ENCODE data around the gene MMP13. TPM values are rescaled to one million over a fixed set of nuclear protein-coding genes. Genes with fewer than 3 reads are reported as not detected.

MMP13 gene
- total RNA-seq, 1 donor from 2014 or later, result 0.98 TPM

- peaks cover 3% of the 10 kb centered on the region for H3K27me3 ChIP-seq
- H3K9me3 ChIP-seq, result no peaks in the 10 kb centered on the region
- intact Hi-C loops (cut with DNase I), result no loop called here
- H3K4me3 ChIP-seq, result no peak overlapping the region
- no peaks in the 10 kb centered on the region for H3K36me3 ChIP-seq
- H3K27ac ChIP-seq, result no peak overlapping the region
- DNase-seq (ENCODE audit: extremely low spot score in 2 of 2), result no peak
- no peak for TF ChIP-seq POLR2A (IDR thresholded peaks at IDR 0.05)
- TF ChIP-seq POLR2AphosphoS5 (IDR thresholded peaks at IDR 0.05; ENCODE audit: insufficient read depth in 1 of 2, low read depth in 1 of 2), result no peak
- TF ChIP-seq CTCF (IDR thresholded peaks at IDR 0.05), result peak in 2 of 3 experiments; percentile 42 to 51
- H3K4me1 ChIP-seq, result peaks cover 4% of the 10 kb centered on the region
Measured at GRCh38 chr11:102940714-102941588, 14.6 kb downstream of the MMP13 start.

GRCh38 chr11:102936864-102937509 is 18.5 kb downstream of the MMP13 start:
- Histone ChIP-seq H3K27me3 (peaks cover 3% of the 10 kb centered on the region), H3K4me1 (peaks cover 4% of the 10 kb centered on the region), H3K27ac (no peak overlapping the region), H3K4me3 (no peak overlapping the region), H3K36me3 (no peaks in the 10 kb centered on the region), H3K9me3 (no peaks in the 10 kb centered on the region)
- DNase-seq (ENCODE audit: extremely low spot score in 2 of 2), result no peak
- TF ChIP-seq CTCF (IDR thresholded peaks at IDR 0.05), result no peak
- TF ChIP-seq POLR2AphosphoS5 (IDR thresholded peaks at IDR 0.05; ENCODE audit: insufficient read depth in 1 of 2, low read depth in 1 of 2), result no peak
- TF ChIP-seq POLR2A (IDR thresholded peaks at IDR 0.05), result no peak
- intact Hi-C loops (cut with DNase I), result no loop called here

- Histone ChIP-seq H3K27me3 (no peaks in the 10 kb centered on the region), H3K4me3 (no peak overlapping the region), H3K4me1 (no peaks in the 10 kb centered on the region), H3K36me3 (no peaks in the 10 kb centered on the region), H3K27ac (no peak overlapping the region), H3K9me3 (no peaks in the 10 kb centered on the region)
- no peak for DNase-seq (ENCODE audit: extremely low spot score in 2 of 2)
- intact Hi-C loops (cut with DNase I), result no loop called here
- no peak for TF ChIP-seq CTCF (IDR thresholded peaks at IDR 0.05)
- no peak for TF ChIP-seq POLR2AphosphoS5 (IDR thresholded peaks at IDR 0.05; ENCODE audit: insufficient read depth in 1 of 2, low read depth in 1 of 2)
- no peak for TF ChIP-seq POLR2A (IDR thresholded peaks at IDR 0.05)
Measured at GRCh38 chr11:102935514-102935913, 20.0 kb downstream of the MMP13 start.

GRCh38 chr11:102934735-102935134 is 20.8 kb downstream of the MMP13 start:
- Histone ChIP-seq H3K27me3 (no peaks in the 10 kb centered on the region), H3K27ac (no peak overlapping the region), H3K4me1 (no peaks in the 10 kb centered on the region), H3K9me3 (no peaks in the 10 kb centered on the region), H3K4me3 (no peak overlapping the region), H3K36me3 (no peaks in the 10 kb centered on the region)
- no peak for TF ChIP-seq POLR2AphosphoS5 (IDR thresholded peaks at IDR 0.05; ENCODE audit: insufficient read depth in 1 of 2, low read depth in 1 of 2)
- TF ChIP-seq CTCF (IDR thresholded peaks at IDR 0.05), result no peak
- no peak for TF ChIP-seq POLR2A (IDR thresholded peaks at IDR 0.05)
- intact Hi-C loops (cut with DNase I), result no loop called here
- DNase-seq (ENCODE audit: extremely low spot score in 2 of 2), result no peak

- intact Hi-C loops (cut with DNase I), result no loop called here
- Histone ChIP-seq H3K4me1 (no peaks in the 10 kb centered on the region), H3K4me3 (no peak overlapping the region), H3K36me3 (no peaks in the 10 kb centered on the region), H3K27ac (no peak overlapping the region), H3K9me3 (no peaks in the 10 kb centered on the region), H3K27me3 (no peaks in the 10 kb centered on the region)
- DNase-seq (ENCODE audit: extremely low spot score in 2 of 2), result no peak
- TF ChIP-seq CTCF (IDR thresholded peaks at IDR 0.05), result no peak
- TF ChIP-seq POLR2A (IDR thresholded peaks at IDR 0.05), result no peak
- TF ChIP-seq POLR2AphosphoS5 (IDR thresholded peaks at IDR 0.05; ENCODE audit: insufficient read depth in 1 of 2, low read depth in 1 of 2), result no peak
Measured at GRCh38 chr11:102933627-102934026, 21.9 kb downstream of the MMP13 start.
